Measurements from ENCODE around the gene RNASE1. TPM values are rescaled to one million over a fixed set of nuclear protein-coding genes. Genes with fewer than 3 reads are reported as not detected.

RNASE1 gene
- total RNA-seq, 1 experiment from 2014 or later: not detected

DNA sequence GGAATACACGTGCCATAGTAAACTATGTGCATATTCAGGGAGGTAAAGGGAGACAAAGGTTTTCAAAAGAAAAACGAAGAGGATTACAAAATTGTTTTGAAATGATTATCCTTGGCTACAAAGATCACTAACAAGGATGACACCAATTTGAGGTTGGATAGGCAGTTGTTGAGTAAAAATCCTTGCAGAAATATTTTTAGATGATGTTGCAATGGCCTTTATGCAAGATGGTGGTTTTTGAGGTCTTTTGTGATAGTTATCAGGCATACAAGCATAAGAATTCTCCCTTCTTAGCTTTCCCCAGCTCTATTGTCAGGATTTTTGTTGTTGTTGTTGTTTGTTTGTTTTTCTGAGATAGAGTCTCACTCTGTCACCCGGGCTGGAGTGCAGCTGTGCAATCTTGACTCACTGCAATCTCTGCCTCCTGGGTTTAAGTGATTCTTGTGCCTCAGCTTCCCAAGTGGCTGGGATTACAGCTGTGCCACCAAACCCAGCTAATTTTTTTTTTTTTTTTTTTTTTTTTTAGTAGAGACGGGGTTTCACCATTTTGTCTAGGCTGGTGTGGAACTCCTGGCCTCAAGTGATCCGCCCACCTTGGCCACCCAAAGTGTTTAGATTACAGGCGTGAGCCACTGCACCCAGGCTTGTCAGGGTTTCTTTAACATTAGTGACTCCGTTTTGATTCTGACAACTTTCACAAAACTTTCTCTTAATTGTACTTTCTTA, 7.8 kb downstream of the RNASE1 start:
- H3K4me1 ChIP-seq (ENCODE audit: insufficient read depth, low read length, poor library complexity, severe bottlenecking): no peaks in the 10 kb centered on the region
- H3K36me3 ChIP-seq (ENCODE audit: insufficient read depth, low read length, poor library complexity, severe bottlenecking): no peaks in the 10 kb centered on the region
- intact Hi-C loops (cut with micrococcal nuclease; ENCODE audit: unreplicated experiment): no loop called here
- no peaks in the 10 kb centered on the region for H3K27me3 ChIP-seq (replicated peaks; ENCODE audit: insufficient read depth, low read depth, low read length, poor library complexity)
- no peak overlapping the region for H3K4me3 ChIP-seq (ENCODE audit: low read depth, low read length, poor library complexity, severe bottlenecking)
- CTCF ChIA-PET: interaction anchor here (0.6 kb wide), 1 partner anchor 8 kb away, joined by 9 read pairs; no protein-coding TSS in a partner anchor
- no peak overlapping the region for H3K27ac ChIP-seq (ENCODE audit: low read depth, low read length, poor library complexity, severe bottlenecking)
- no peaks in the 10 kb centered on the region for H3K9me3 ChIP-seq (ENCODE audit: low read depth, low read length, poor library complexity, severe bottlenecking)
- DNase-seq (ENCODE audit: low spot score): no peak
- TF ChIP-seq EZH2 (IDR thresholded peaks at IDR 0.05; ENCODE audit: borderline replicate concordance, low read depth, low read length, poor library complexity, severe bottlenecking): no peak
- TF ChIP-seq, protein P1, sequence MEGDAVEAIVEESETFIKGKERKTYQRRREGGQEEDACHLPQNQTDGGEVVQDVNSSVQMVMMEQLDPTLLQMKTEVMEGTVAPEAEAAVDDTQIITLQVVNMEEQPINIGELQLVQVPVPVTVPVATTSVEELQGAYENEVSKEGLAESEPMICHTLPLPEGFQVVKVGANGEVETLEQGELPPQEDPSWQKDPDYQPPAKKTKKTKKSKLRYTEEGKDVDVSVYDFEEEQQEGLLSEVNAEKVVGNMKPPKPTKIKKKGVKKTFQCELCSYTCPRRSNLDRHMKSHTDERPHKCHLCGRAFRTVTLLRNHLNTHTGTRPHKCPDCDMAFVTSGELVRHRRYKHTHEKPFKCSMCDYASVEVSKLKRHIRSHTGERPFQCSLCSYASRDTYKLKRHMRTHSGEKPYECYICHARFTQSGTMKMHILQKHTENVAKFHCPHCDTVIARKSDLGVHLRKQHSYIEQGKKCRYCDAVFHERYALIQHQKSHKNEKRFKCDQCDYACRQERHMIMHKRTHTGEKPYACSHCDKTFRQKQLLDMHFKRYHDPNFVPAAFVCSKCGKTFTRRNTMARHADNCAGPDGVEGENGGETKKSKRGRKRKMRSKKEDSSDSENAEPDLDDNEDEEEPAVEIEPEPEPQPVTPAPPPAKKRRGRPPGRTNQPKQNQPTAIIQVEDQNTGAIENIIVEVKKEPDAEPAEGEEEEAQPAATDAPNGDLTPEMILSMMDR (conservative IDR thresholded peaks at IDR 0.05; ENCODE audit: low read depth, low read length): no peak
- POLR2A ChIA-PET (ENCODE audit: low non-redundant PET): no interaction called here
- BruUV-seq (replicated peaks): no TSS peak

DNA sequence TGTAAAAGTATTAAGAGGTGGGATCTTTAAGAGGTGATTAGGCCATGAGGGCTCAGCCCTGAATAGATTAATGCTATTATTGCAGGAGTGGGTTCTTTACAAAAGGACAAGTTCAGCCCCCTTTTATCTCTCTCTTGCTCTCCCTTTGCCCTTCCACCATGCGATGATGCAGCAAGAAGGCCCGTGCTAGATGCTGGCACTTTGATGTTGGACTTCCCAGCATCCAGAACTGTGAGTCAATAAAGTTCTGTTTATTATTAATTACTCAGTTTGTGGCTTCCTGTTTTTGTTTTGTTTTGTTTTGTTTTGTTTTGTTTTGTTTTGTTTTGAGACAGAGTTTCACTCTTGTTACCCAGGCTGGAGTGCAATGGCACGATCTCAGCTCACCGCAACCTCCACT, 10.1 kb downstream of the RNASE1 start:
- no peaks in the 10 kb centered on the region for H3K27me3 ChIP-seq (replicated peaks; ENCODE audit: insufficient read depth, low read depth, low read length, poor library complexity)
- ChIA-PET POLR2A (ENCODE audit: low non-redundant PET) (no interaction called here), CTCF (no interaction called here)
- no peaks in the 10 kb centered on the region for H3K9me3 ChIP-seq (ENCODE audit: low read depth, low read length, poor library complexity, severe bottlenecking)
- no peak overlapping the region for H3K4me3 ChIP-seq (ENCODE audit: low read depth, low read length, poor library complexity, severe bottlenecking)
- no TSS peak for BruUV-seq (replicated peaks)
- H3K27ac ChIP-seq (ENCODE audit: low read depth, low read length, poor library complexity, severe bottlenecking): no peak overlapping the region
- no peaks in the 10 kb centered on the region for H3K36me3 ChIP-seq (ENCODE audit: insufficient read depth, low read length, poor library complexity, severe bottlenecking)
- TF ChIP-seq, protein P1 (conservative IDR thresholded peaks at IDR 0.05; ENCODE audit: low read depth, low read length): no peak
- no peak for TF ChIP-seq EZH2 (IDR thresholded peaks at IDR 0.05; ENCODE audit: borderline replicate concordance, low read depth, low read length, poor library complexity, severe bottlenecking)
- intact Hi-C loops (cut with micrococcal nuclease; ENCODE audit: unreplicated experiment): no loop called here
- no peak for DNase-seq (ENCODE audit: low spot score)
- H3K4me1 ChIP-seq (ENCODE audit: insufficient read depth, low read length, poor library complexity, severe bottlenecking): no peaks in the 10 kb centered on the region

DNA sequence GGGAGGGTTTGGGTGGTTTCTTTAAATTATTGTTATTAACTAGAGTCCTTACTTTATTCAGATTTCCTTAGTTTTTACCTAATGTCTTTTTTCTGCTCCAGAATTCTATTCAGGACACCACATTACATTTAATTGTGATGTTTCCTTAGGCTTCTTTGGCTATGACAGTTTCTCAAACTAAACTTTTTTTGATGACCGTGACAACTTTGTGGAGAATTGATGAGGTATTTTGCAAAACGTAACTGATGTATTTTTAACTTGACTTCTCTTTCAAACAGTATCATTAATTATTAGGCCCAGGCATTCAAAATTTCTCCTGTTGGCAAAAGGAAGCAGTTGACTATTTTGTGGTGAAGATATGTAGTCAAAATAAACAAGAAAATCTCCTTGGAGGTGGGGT, 11.0 kb downstream of the RNASE1 start:
- TF ChIP-seq, protein P1 (conservative IDR thresholded peaks at IDR 0.05; ENCODE audit: low read depth, low read length): no peak
- no peak for TF ChIP-seq EZH2 (IDR thresholded peaks at IDR 0.05; ENCODE audit: borderline replicate concordance, low read depth, low read length, poor library complexity, severe bottlenecking)
- CTCF ChIA-PET: no interaction called here
- POLR2A ChIA-PET (ENCODE audit: low non-redundant PET): no interaction called here
- Histone ChIP-seq H3K4me3 (ENCODE audit: low read depth, low read length, poor library complexity, severe bottlenecking) (no peak overlapping the region), H3K36me3 (ENCODE audit: insufficient read depth, low read length, poor library complexity, severe bottlenecking) (no peaks in the 10 kb centered on the region), H3K9me3 (ENCODE audit: low read depth, low read length, poor library complexity, severe bottlenecking) (no peaks in the 10 kb centered on the region), H3K27me3 (replicated peaks; ENCODE audit: insufficient read depth, low read depth, low read length, poor library complexity) (no peaks in the 10 kb centered on the region), H3K4me1 (ENCODE audit: insufficient read depth, low read length, poor library complexity, severe bottlenecking) (no peaks in the 10 kb centered on the region), H3K27ac (ENCODE audit: low read depth, low read length, poor library complexity, severe bottlenecking) (no peak overlapping the region)
- no peak for DNase-seq (ENCODE audit: low spot score)
- intact Hi-C loops (cut with micrococcal nuclease; ENCODE audit: unreplicated experiment): no loop called here
- BruUV-seq (replicated peaks): no TSS peak

All from A673 (cell line).